ENCODE measurements around the gene TECTA. TPM values are rescaled to one million over a fixed set of nuclear protein-coding genes. Genes with fewer than 3 reads are reported as not detected.

TECTA gene
- polyA plus RNA-seq, 1 donor from 2014 or later: 3.3 TPM

DNA sequence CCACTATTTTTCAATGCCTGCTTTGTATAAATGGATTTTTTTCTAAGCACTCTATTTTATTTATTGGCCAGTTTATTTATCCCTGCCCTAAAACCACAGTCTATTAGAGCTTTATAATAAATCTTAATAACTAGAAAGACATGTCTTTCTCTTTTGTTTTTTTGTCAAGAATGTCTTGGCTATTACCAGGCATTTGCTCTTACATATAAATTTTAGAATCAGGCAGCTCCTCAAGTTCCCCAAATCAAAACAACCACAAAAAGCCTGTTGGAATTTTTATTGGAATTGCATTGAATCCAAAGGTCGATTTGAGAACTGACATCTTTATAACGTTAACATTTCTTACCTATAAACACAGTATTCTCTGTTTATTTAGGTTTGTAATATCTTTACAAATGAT lies 105.8 kb downstream of the TECTA start:
- no peak overlapping the region for H3K4me3 ChIP-seq (ENCODE audit: low read length)
- no peaks in the 10 kb centered on the region for H3K9me2 ChIP-seq (ENCODE audit: insufficient read depth, low read length)
- H3K36me3 ChIP-seq (ENCODE audit: insufficient read depth, low read length): no peaks in the 10 kb centered on the region
- no peak overlapping the region for H2AFZ ChIP-seq (ENCODE audit: low read depth, low read length)
- H3K9me3 ChIP-seq (ENCODE audit: low read length): no peaks in the 10 kb centered on the region
- no peaks in the 10 kb centered on the region for H3F3A ChIP-seq (ENCODE audit: insufficient read depth, low read length, poor library complexity, severe bottlenecking)
- H4K20me1 ChIP-seq (ENCODE audit: insufficient read depth): no peaks in the 10 kb centered on the region
- H3K4me2 ChIP-seq (ENCODE audit: low read length): no peak overlapping the region
- H3K27me3 ChIP-seq (ENCODE audit: insufficient read depth, low read depth, low read length): no peaks in the 10 kb centered on the region
- no peak overlapping the region for H3K27ac ChIP-seq (ENCODE audit: low read length)
- H3K9ac ChIP-seq (ENCODE audit: low read length): no peak overlapping the region
- TF ChIP-seq TAF1 (IDR thresholded peaks at IDR 0.05; ENCODE audit: low read depth): no peak
- TF ChIP-seq SMC3 (conservative IDR thresholded peaks at IDR 0.05; ENCODE audit: poor library complexity): no peak
- TF ChIP-seq, protein P1, sequence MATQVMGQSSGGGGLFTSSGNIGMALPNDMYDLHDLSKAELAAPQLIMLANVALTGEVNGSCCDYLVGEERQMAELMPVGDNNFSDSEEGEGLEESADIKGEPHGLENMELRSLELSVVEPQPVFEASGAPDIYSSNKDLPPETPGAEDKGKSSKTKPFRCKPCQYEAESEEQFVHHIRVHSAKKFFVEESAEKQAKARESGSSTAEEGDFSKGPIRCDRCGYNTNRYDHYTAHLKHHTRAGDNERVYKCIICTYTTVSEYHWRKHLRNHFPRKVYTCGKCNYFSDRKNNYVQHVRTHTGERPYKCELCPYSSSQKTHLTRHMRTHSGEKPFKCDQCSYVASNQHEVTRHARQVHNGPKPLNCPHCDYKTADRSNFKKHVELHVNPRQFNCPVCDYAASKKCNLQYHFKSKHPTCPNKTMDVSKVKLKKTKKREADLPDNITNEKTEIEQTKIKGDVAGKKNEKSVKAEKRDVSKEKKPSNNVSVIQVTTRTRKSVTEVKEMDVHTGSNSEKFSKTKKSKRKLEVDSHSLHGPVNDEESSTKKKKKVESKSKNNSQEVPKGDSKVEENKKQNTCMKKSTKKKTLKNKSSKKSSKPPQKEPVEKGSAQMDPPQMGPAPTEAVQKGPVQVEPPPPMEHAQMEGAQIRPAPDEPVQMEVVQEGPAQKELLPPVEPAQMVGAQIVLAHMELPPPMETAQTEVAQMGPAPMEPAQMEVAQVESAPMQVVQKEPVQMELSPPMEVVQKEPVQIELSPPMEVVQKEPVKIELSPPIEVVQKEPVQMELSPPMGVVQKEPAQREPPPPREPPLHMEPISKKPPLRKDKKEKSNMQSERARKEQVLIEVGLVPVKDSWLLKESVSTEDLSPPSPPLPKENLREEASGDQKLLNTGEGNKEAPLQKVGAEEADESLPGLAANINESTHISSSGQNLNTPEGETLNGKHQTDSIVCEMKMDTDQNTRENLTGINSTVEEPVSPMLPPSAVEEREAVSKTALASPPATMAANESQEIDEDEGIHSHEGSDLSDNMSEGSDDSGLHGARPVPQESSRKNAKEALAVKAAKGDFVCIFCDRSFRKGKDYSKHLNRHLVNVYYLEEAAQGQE (IDR thresholded peaks at IDR 0.05; ENCODE audit: borderline replicate concordance): no peak
- TF ChIP-seq, protein P2, sequence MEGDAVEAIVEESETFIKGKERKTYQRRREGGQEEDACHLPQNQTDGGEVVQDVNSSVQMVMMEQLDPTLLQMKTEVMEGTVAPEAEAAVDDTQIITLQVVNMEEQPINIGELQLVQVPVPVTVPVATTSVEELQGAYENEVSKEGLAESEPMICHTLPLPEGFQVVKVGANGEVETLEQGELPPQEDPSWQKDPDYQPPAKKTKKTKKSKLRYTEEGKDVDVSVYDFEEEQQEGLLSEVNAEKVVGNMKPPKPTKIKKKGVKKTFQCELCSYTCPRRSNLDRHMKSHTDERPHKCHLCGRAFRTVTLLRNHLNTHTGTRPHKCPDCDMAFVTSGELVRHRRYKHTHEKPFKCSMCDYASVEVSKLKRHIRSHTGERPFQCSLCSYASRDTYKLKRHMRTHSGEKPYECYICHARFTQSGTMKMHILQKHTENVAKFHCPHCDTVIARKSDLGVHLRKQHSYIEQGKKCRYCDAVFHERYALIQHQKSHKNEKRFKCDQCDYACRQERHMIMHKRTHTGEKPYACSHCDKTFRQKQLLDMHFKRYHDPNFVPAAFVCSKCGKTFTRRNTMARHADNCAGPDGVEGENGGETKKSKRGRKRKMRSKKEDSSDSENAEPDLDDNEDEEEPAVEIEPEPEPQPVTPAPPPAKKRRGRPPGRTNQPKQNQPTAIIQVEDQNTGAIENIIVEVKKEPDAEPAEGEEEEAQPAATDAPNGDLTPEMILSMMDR (IDR thresholded peaks at IDR 0.05; ENCODE audit: poor library complexity, severe bottlenecking): no peak
- no peak for TF ChIP-seq RAD21 (conservative IDR thresholded peaks at IDR 0.05)
- no peaks in the 10 kb centered on the region for H3K79me2 ChIP-seq (replicated peaks; ENCODE audit: insufficient read depth, low read length)

DNA sequence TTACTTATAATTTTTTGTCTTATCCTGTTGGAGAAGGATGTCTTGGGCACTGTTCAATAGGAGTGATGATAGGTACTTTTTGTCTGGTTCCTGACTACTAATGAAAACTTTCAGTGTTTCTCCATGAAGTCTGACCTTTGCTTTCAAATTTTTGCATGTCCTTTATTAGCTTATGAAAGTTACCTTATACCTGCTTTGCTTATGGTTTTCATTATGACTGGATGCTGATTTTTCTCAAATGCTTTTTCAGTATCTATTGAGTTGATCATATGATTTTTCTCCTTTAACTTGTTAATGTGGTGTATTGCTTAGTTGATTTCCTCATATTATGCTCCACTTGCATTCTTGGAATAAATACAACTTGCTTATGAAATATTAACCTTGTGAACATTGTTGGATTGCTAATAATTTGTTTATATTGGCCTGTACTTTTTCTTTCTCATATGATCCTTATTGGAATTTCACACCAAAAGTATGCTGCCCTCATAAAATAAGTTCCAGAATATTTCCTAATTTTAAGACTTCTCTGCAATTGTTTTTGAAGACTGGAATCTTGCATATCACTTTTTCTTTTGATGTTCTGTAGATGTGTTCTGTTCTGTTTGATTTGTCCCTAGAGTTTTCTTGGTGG lies 106.6 kb downstream of the TECTA start:
- TF ChIP-seq SMC3 (conservative IDR thresholded peaks at IDR 0.05; ENCODE audit: poor library complexity) (no peak), EZH2 (IDR thresholded peaks at IDR 0.05; ENCODE audit: borderline replicate concordance, insufficient read depth, low read length, poor library complexity, severe bottlenecking) (no peak), TAF1 (IDR thresholded peaks at IDR 0.05; ENCODE audit: low read depth) (no peak), EP300 (conservative IDR thresholded peaks at IDR 0.05; ENCODE audit: poor library complexity, severe bottlenecking) (no peak)
- TF ChIP-seq, protein P2 (IDR thresholded peaks at IDR 0.05; ENCODE audit: poor library complexity, severe bottlenecking): no peak
- Histone ChIP-seq H3K9ac (ENCODE audit: low read length) (no peak overlapping the region), H3K9me3 (ENCODE audit: low read length) (no peaks in the 10 kb centered on the region), H3K4me2 (ENCODE audit: low read length) (no peak overlapping the region), H4K20me1 (ENCODE audit: insufficient read depth) (no peaks in the 10 kb centered on the region), H2AFZ (ENCODE audit: low read depth, low read length) (no peak overlapping the region), H3K79me2 (replicated peaks; ENCODE audit: insufficient read depth, low read length) (no peaks in the 10 kb centered on the region), H3K36me3 (ENCODE audit: insufficient read depth, low read length) (no peaks in the 10 kb centered on the region), H3K27me3 (ENCODE audit: insufficient read depth, low read depth, low read length) (no peaks in the 10 kb centered on the region), H3K9me2 (ENCODE audit: insufficient read depth, low read length) (no peaks in the 10 kb centered on the region), H3K4me3 (ENCODE audit: low read length) (no peak overlapping the region), H3F3A (ENCODE audit: insufficient read depth, low read length, poor library complexity, severe bottlenecking) (no peaks in the 10 kb centered on the region), H3K27ac (ENCODE audit: low read length) (no peak overlapping the region)
